ENCODE results near the gene CCDC24. TPM values are rescaled to one million over a fixed set of nuclear protein-coding genes. Genes with fewer than 3 reads are reported as not detected.

Gene CCDC24
- total and polyA plus RNA-seq, 9 of the 15 experiments (the other 6 are each of a cell fraction or from before 2014, with no cell fraction given), result 0.31 to 4.5 (median 1.5) TPM

- no peaks in the 10 kb centered on the region; the same call in 2 of the 3 replicates for H3K36me3 ChIP-seq (ENCODE audit: control insufficient read depth, insufficient read depth, low read length)
- H4K20me1 ChIP-seq (replicated peaks; ENCODE audit: control insufficient read depth, insufficient read depth, low read length), result peaks cover 5% of the 10 kb centered on the region; the same call in 1 of the 2 replicates
- no peaks in the 10 kb centered on the region for H3K27me3 ChIP-seq (ENCODE audit: control insufficient read depth in 2 of 2, insufficient read depth in 2 of 2, low read length in 2 of 2)
- H2AFZ ChIP-seq (ENCODE audit: low read depth, low read length), result peak overlapping the region; percentile 98
- H3K9me3 ChIP-seq (replicated peaks; ENCODE audit: control insufficient read depth, insufficient read depth, low read depth, low read length), result no peaks in the 10 kb centered on the region
- ChIA-PET POLR2A (interaction anchor here (0.7 to 4.9 kb wide), 9 partner anchors 9 to 459 kb away, joined by 3 to 29 read pairs (median 4); no protein-coding TSS in a partner anchor), CTCF (ENCODE audit: low intra/inter-chr PET ratio) (no interaction called here)
- peaks cover 21% of the 10 kb centered on the region for H3K79me2 ChIP-seq (ENCODE audit: control insufficient read depth, insufficient read depth, low read length)
- in situ Hi-C loops (cut with MboI), result no loop called here
- peak overlapping the region; percentile 96 for H3K4me2 ChIP-seq (ENCODE audit: insufficient read depth, low read length)
- FAIRE-seq (no peak), ATAC-seq (peak; percentile 7), DNase-seq (ENCODE audit: extremely low read depth in 1 of 4, low spot score in 3 of 4) (peak in 2 of 4 experiments; percentile 67 to 70)
- peak overlapping the region; percentile 84 to 93 for H3K9ac ChIP-seq (ENCODE audit: insufficient read depth in 1 of 2, low read depth in 2 of 2, low read length in 2 of 2)
- WGBS (ENCODE audit: insufficient coverage, low coverage, missing lambda C conversion rate), result 37% methylated on average over 17 of the region's 17 CpGs
- intact Hi-C loops (cut with micrococcal nuclease), result no loop called here
- H3K9me1 ChIP-seq (ENCODE audit: control insufficient read depth, insufficient read depth, low read length), result no peaks in the 10 kb centered on the region
- H3K4me1 ChIP-seq (replicated peaks in 1 of 2; ENCODE audit: control insufficient read depth in 2 of 2, insufficient read depth in 2 of 2, low read length in 2 of 2), result peaks cover 37 to 54% of the 10 kb centered on the region in 2 experiments; a peak in 4 of 5 replicates
- H3K4me3 ChIP-seq, result peak overlapping the region; percentile 82
- peak overlapping the region; percentile 84 for H3K27ac ChIP-seq (ENCODE audit: extremely low read depth, low read depth, low read length)
- TSS peak; percentile 45 for BruUV-seq (replicated peaks)
- no peak for TF ChIP-seq ARID4B (CRISPR knock-in tag; IDR thresholded peaks at IDR 0.05)
- TF ChIP-seq POLR2B (IDR thresholded peaks at IDR 0.05; ENCODE audit: low read depth, partially characterized antibody), result peak; percentile 68
- 0 out of 2 replicates have a peak, but pooled peaks have one; percentile 31 for TF ChIP-seq SMARCA5 (IDR thresholded peaks at IDR 0.05)
- no peak for TF ChIP-seq CTCF (IDR thresholded peaks at IDR 0.05 in 2 of 3, conservative IDR thresholded peaks at IDR 0.05 in 1 of 3; ENCODE audit: insufficient read depth in 2 of 3, low read depth in 1 of 3, low read length in 3 of 3)
- no peak for TF ChIP-seq NCOA2 (IDR thresholded peaks at IDR 0.05; ENCODE audit: partially characterized antibody in 2 of 2)
- TF ChIP-seq, protein P1, sequence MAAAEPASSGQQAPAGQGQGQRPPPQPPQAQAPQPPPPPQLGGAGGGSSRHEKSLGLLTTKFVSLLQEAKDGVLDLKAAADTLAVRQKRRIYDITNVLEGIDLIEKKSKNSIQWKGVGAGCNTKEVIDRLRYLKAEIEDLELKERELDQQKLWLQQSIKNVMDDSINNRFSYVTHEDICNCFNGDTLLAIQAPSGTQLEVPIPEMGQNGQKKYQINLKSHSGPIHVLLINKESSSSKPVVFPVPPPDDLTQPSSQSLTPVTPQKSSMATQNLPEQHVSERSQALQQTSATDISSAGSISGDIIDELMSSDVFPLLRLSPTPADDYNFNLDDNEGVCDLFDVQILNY (CRISPR knock-in tag; IDR thresholded peaks at IDR 0.05), result no peak; the same call in 1 of the 2 replicates
- TF ChIP-seq GMEB1 (CRISPR knock-in tag; IDR thresholded peaks at IDR 0.05), result no peak
- no peak for TF ChIP-seq HDAC3 (IDR thresholded peaks at IDR 0.05; ENCODE audit: borderline replicate concordance, partially characterized antibody)
- no peak for TF ChIP-seq EP400 (IDR thresholded peaks at IDR 0.05)
- TF ChIP-seq PYGO2 (tag; IDR thresholded peaks at IDR 0.05), result no peak
- no peak for TF ChIP-seq TEAD2 (tag; IDR thresholded peaks at IDR 0.05)
Observed at GRCh38 chr1:44029260-44029910, 38.0 kb downstream of the CCDC24 start.
